Measurements from ENCODE around the gene SYNPR. TPM values are rescaled to one million over a fixed set of nuclear protein-coding genes. Genes with fewer than 3 reads are reported as not detected.

Gene SYNPR
- total RNA-seq, 1 experiment from 2014 or later, result 0.17 TPM

- DNase-seq, result no peak
- no peak overlapping the region for H3K14ac ChIP-seq (ENCODE audit: insufficient read depth, low read length)
- no peaks in the 10 kb centered on the region for H3K4me1 ChIP-seq (ENCODE audit: insufficient read depth, low read length)
Observed at GRCh38 chr3:63482341-63482740, 204.2 kb downstream of the SYNPR start.

More at GRCh38 chr3:63482341-63482740, 204.2 kb downstream of the SYNPR start:
- no peaks in the 10 kb centered on the region for H3K4me1 Mint-ChIP-seq
- Histone ChIP-seq H3K27ac (ENCODE audit: insufficient read length, low read depth, low read length) (no peak overlapping the region), H3K56ac (ENCODE audit: insufficient read length, low read depth, low read length) (no peak overlapping the region), H3K23ac (ENCODE audit: insufficient read length, low read depth, low read length) (no peak overlapping the region), H3K79me2 (ENCODE audit: insufficient read depth, low read length) (no peaks in the 10 kb centered on the region), H2AK5ac (ENCODE audit: insufficient read length, low read length) (no peak overlapping the region), H3T11ph (ENCODE audit: low read length) (no peak overlapping the region), H3K18ac (ENCODE audit: insufficient read length, low read depth, low read length) (no peak overlapping the region), H2BK12ac (ENCODE audit: insufficient read length, low read depth, low read length) (no peak overlapping the region), H3K79me1 (ENCODE audit: insufficient read depth, low read depth, low read length, poor library complexity, severe bottlenecking) (no peaks in the 10 kb centered on the region), H2BK120ac (ENCODE audit: low read depth, low read length, poor library complexity, severe bottlenecking) (no peak overlapping the region), H3K27me3 (ENCODE audit: insufficient read depth, low read length) (no peaks in the 10 kb centered on the region), H3K9ac (ENCODE audit: extremely low read depth, insufficient read length, low read length) (no peak overlapping the region), H2BK5ac (ENCODE audit: insufficient read length, low read length) (no peak overlapping the region), H2AFZ (ENCODE audit: low read length) (no peak overlapping the region), H4K5ac (ENCODE audit: insufficient read length, low read depth, low read length) (no peak overlapping the region), H3K23me2 (ENCODE audit: insufficient read length, low read depth, low read length, poor library complexity, severe bottlenecking) (no peaks in the 10 kb centered on the region), H4K20me1 (ENCODE audit: control insufficient read depth, insufficient read depth, insufficient read length) (no peaks in the 10 kb centered on the region), H3K9me3 (ENCODE audit: control insufficient read depth, low read depth, low read length) (no peaks in the 10 kb centered on the region), H3K4me2 (ENCODE audit: insufficient read depth, insufficient read length, low read length) (no peak overlapping the region), H4K8ac (replicated peaks; ENCODE audit: insufficient read length, low read depth, low read length) (no peak overlapping the region), H4K91ac (ENCODE audit: insufficient read length, low read depth, low read length) (no peak overlapping the region), H2BK20ac (ENCODE audit: low read depth, low read length, poor library complexity, severe bottlenecking) (no peak overlapping the region), H2BK15ac (ENCODE audit: low read depth, low read length) (no peak overlapping the region), H3K4ac (ENCODE audit: low read depth, low read length) (no peak overlapping the region)
- H3K9me3 Mint-ChIP-seq, result no peaks in the 10 kb centered on the region; a peak in 1 of 5 replicates
- peaks cover 0 to 3% (median 0%) of the 10 kb centered on the region in 3 experiments; a peak in 2 of 7 replicates for H3K36me3 Mint-ChIP-seq (ENCODE audit: insufficient read depth in 1 of 3, low read depth in 3 of 3)
- no peak overlapping the region for H3K4me3 Mint-ChIP-seq
- no peak overlapping the region for H3K27ac Mint-ChIP-seq
- no peak for TF ChIP-seq CTCF (conservative IDR thresholded peaks at IDR 0.05)
- no CpG with 5 or more reads among the region's 2 CpGs for WGBS (ENCODE audit: extremely low coverage, insufficient read length, low lambda C conversion rate)
- no peaks in the 10 kb centered on the region for H3K27me3 Mint-ChIP-seq (ENCODE audit: low read depth)

Data from H9 (cell line).